Neural progenitor cell (in vitro differentiated cells): Measurements from ENCODE around the gene ATOH7.

Source experiments
- CTCF ChIP-seq: fragments of 200-600 bp; sonication (generic); IDR thresholded peaks from 2 replicates; pipeline ENCODE4 v1.5.1; 2017; ENCODE audit warnings: antibody characterized with exemption, mild to moderate bottlenecking
- EZH2 ChIP-seq: fragments of 200-600 bp; sonication (generic); IDR thresholded peaks from 2 replicates; pipeline ENCODE4 v1.6.1; 2017; ENCODE audit warnings: antibody characterized with exemption, mild to moderate bottlenecking, moderate library complexity

GRCh38 chr10:68230268-68230667 is 1.6 kb downstream of the ATOH7 start:
- TF ChIP-seq CTCF = no peak
- TF ChIP-seq EZH2 = no peak
